Stimulated activated CD4-positive, alpha-beta T cell treated with anti-CD3 and anti-CD28 coated beads, TNF-alpha, amount 100 ng/mL, for 4 hours (primary cell): ENCODE measurements around the gene SMARCD2.

ENCODE experiments used
- DNase-seq, 3 experiments: peaks; one replicate each; pipeline ENCODE4 v3.0.0-alpha.2; 2020; ENCODE audit warnings: low read depth in 3 of 3

SMARCD2 gene

DNA sequence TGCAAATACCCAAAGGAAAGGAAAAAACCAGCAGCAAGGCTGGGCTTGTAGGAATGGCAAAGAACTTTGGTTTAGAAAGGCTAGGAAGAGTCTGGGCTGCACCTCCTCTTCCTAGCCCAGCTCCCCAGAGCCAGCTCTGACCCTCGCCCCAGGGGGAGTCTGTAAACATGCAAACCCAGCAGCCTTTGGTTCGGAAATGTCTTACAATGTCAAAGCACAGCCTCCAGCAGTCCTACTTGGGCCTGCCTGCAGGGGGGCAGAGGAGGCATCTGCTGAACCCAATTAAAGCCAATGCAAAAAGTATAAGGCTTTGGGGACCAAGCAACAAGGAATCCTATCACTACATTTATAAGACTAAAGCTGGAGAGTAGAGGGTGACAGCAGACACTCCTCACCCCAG is 10.0 kb downstream of the SMARCD2 start:
- no peak for DNase-seq

- DNase-seq, result no peak
Observed at GRCh38 chr17:63832014-63832413, 10.5 kb downstream of the SMARCD2 start.

- DNase-seq, result no peak
Observed at GRCh38 chr17:63831505-63831904, 11.0 kb downstream of the SMARCD2 start.

- no peak for DNase-seq
Observed at GRCh38 chr17:63830904-63831491, 11.5 kb downstream of the SMARCD2 start.

DNA sequence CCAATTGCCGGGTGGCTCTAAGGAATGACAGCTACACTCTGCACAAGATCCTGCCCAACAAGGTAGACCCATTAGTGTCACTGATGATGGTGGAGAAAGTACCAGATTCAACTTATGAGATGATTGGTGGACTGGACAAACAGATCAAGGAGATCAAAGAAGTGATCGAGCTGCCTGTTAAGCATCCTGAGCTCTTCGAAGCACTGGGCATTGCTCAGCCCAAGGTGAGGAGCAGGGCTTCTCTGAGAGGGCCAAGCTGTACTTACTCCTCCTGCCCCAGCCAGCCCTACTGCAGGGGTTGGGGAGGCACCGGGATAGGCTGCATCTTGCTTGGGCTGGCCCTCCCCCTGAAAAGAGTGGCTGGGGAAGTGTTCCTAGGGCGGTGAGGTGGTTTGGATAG is 12.2 kb downstream of the SMARCD2 start:
- no peak for DNase-seq

DNA sequence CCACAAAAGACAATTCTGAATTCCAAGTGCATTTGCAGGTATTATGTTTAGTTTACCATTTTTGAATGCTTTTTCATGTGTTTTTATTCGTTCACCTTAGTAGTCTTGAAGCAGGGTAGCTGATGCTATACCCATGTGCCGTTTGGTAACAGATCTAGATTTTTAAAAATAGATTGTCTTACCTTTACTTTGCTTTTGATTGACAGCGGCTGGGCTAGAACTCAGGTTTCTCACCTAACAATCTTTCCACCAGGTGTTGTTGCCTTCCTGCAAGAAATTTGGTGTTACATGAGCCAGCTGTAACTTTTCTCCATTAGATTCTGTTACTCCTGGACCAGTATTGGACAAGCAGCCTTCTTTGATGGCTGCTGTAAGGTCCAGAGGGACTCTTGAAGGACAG is 13.5 kb downstream of the SMARCD2 start:
- DNase-seq, result no peak

GRCh38 chr17:63827801-63828221 is 14.7 kb downstream of the SMARCD2 start:
- no peak for DNase-seq

- peak; percentile 86 to 93 (median 87) for DNase-seq
Observed at GRCh38 chr17:63827002-63827800, 15.3 kb downstream of the SMARCD2 start, which contains the start of the genes FTSJ3 and PSMC5. Gene FTSJ3, minus strand, starts transcription at chr17:63827663. Its CDS starts 761 bp downstream, at chr17:63826902. Gene PSMC5, plus strand, starts transcription at chr17:63827431. Its CDS starts 60 bp downstream, at chr17:63827491.

GRCh38 chr17:63826468-63827001 is 15.9 kb downstream of the SMARCD2 start:
- no peak for DNase-seq

DNA sequence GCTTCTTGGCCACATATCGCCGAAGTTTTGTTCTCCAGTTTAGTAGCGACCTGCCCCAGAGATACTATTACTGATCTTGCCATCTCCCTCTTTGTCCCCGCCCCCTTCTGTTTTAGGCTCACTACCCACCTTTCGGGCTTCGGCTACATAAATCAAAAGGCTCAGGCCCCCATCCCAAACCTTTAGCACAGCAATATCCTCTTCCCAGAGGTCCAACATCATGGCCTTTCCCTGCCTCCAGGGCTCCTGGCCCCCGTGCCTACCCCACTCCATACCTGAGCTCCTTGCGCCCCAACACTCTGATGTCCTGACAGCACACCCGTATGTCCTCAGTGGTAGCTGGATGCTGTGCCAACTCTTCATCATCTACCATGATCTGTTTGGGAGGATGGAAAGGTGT is 18.1 kb downstream of the SMARCD2 start:
- DNase-seq, result no peak

- DNase-seq, result no peak
Observed at GRCh38 chr17:63823659-63824331, 18.7 kb downstream of the SMARCD2 start.

- DNase-seq, result no peak
Observed at GRCh38 chr17:63822537-63822936, 19.9 kb downstream of the SMARCD2 start.

GRCh38 chr17:63821804-63822203 is 20.7 kb downstream of the SMARCD2 start:
- no peak for DNase-seq

GRCh38 chr17:63820963-63821561 is 21.4 kb downstream of the SMARCD2 start:
- DNase-seq, result no peak

DNA sequence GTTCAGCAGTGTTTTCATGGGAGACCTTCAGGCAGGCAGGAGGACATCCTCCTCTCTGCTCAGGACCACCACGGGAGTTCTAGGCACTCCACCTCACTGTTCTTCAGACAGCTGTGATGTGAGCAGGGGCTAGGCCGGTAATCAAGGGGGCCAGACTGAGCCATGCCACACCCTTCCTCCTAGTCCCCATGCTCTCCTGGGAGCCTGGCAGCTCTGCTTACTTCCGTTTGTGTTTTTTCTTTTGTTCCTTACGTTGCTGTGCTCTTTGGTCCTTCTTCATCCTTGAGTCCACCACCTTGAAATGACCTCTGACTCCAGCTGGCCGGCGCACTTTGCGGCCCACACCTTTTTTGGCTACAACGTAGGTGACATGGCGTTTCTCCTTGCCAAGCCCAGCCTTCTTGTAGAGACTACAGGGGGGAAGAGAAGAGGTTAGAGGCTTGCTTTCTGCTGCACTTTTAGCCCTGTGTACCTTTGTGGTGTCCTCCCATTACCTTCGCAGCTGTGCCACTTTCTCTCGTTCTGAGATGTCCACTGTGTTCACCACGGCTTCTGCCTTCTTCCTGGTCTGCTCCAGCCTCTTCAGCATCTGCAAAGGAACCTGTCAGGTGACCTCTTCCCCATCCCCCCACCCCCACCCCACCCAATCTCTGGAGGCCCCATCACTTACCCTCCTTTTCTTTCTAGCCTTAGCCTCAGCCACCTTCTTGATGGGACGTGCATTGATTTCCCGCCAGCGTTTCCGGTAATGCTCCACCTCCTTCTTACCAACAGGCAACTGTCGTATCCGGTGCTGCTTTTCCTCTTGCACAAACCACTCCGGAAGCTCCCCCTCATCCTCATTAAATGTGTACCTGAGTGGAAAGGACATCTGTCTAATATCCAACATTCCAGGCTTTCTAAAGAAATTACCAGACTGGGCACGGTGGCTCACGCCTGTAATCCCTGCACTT is 22.6 kb downstream of the SMARCD2 start:
- DNase-seq, result no peak

DNA sequence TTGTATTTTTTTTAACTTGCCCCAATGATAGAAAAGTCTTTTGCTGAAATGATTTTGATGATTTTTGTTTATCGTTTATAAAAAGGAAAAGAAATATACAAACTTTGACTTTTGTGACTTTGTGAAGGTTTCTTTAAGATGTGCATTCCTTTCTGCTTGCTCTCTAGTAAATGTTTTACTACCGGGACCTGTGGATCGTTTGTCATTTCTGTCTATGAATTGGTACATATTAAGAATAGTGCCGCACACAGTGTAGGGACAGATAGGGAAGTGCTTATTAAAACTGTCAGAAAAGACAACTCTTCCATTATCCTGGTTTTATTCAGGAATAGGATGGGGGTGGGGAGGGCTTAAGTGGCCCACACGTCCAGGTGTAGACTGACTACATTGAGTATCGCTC is 23.4 kb downstream of the SMARCD2 start:
- no peak for DNase-seq

DNA sequence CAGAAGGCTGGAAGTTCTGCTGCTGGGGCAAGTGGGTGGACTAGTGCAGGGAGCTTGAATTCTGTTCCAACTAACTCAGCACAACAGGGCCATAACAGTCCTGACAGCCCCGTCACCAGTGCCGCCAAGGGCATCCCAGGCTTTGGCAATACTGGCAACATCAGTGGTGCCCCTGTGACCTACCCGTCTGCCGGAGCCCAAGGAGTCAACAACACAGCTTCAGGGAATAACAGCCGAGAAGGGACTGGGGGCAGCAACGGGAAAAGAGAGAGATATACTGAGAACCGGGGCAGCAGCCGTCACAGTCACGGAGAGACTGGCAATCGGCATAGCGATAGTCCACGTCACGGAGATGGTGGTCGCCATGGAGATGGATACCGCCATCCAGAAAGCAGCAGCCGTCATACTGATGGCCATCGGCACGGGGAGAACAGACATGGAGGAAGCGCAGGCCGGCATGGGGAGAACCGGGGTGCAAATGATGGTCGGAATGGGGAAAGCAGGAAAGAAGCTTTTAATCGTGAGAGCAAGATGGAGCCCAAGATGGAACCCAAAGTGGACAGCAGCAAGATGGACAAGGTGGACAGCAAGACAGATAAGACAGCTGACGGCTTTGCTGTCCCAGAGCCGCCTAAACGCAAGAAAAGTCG is 24.6 kb downstream of the SMARCD2 start:
- no peak for DNase-seq

DNA sequence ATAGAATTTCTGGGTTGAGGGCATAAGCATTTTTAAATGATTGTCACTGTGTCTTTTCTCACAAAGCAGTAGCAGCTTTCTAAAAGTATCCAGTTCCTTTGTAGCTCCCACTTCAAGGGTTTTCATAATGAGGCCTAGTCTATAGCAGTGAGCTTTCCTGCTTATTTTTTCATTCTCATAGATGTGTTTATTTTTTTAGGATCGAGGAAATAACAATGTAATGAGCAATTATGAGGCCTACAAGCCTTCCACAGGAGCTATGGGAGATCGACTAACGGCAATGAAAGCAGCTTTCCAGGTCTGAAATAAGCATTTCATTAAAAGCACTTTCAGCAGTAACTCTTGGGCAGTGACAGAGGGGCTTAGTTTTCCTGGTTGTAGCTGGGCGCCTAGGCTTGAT is 25.8 kb downstream of the SMARCD2 start:
- DNase-seq, result no peak

DNA sequence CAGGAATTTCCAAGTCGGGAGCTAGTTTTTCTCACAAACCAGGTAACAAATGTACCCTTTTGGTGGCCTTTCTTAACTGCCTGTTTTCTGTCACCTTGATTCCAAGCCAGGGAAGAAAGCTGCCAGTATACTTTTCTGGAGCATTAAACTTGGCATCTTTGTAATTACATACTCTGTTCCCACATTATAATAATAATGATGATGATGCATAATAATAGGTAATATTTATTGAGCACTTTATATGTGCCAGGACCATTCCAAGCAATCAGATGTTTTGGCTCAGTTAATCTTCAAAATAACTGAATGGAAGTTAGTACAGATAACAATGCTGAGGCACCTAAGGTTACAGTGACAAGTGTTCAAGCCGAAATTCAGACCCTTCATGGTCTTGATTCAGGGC is 26.4 kb downstream of the SMARCD2 start:
- DNase-seq, result no peak

DNA sequence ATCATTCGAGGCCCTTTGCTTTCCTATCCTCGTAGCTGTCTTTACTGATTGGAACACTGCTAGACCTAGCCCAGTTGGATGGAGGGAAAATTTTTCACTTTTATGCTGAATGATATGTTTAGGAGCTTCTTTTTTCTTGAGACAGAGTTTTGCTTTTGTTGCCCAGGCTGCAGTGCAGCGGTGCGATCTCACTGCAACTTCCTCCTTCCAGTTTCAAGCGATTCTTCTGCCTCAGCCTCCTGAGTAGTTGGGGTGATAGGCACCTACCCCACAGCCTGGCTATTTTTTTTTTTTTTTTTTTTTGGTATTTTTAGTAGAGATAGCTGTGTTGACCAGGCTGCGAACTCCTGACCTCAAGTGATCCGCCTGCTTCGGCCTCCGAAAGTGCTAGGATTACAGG is 32.5 kb downstream of the SMARCD2 start:
- DNase-seq, result no peak
